B cell (primary cell): ENCODE data around the gene NR3C2.

Experiments
- CTCF ChIP-seq: fragments of 200-600 bp; IDR thresholded peaks from one replicate; pipeline ENCODE4 v1.8.0; 2022; ENCODE audit warnings: antibody characterized with exemption, mild to moderate bottlenecking
- EZH2 ChIP-seq: IDR thresholded peaks from 2 replicates; pipeline ENCODE4 v1.6.1; 2012; ENCODE audit warnings: borderline replicate concordance, low read depth, mild to moderate bottlenecking, moderate library complexity, low read length; ENCODE audit not compliant: insufficient read depth, poor library complexity, severe bottlenecking

GRCh38 chr4:148171596-148171995, 270.6 kb downstream of the NR3C2 start:
- TF ChIP-seq CTCF (no peak), EZH2 (no peak)
